Muscle of leg (tissue), 11 donors: Measurements from ENCODE around the gene CYFIP2. TPM values are rescaled to one million over a fixed set of nuclear protein-coding genes. Genes with fewer than 3 reads are reported as not detected.

Source experiments
- DNase-seq: peaks from one replicate; pipeline ENCODE4 v3.0.0; 2013
- H3K27ac ChIP-seq: one replicate; pipeline ENCODE4 v1.5.1; 2013; ENCODE audit warnings: mild to moderate bottlenecking, low read length, control low read depth
- H3K27me3 ChIP-seq: one replicate; pipeline ENCODE4 v1.6.1; 2013; ENCODE audit warnings: low read length; ENCODE audit not compliant: control insufficient read depth, insufficient read depth
- H3K36me3 ChIP-seq: one replicate; pipeline ENCODE4 v1.6.1; 2013; ENCODE audit warnings: low read length; ENCODE audit not compliant: control insufficient read depth, insufficient read depth
- H3K4me1 ChIP-seq: one replicate; pipeline ENCODE4 v1.6.1; 2013; ENCODE audit warnings: low read length; ENCODE audit not compliant: control insufficient read depth, insufficient read depth
- H3K4me3 ChIP-seq: one replicate; pipeline ENCODE4 v1.5.1; 2013; ENCODE audit warnings: low read length, control low read depth
- H3K9me3 ChIP-seq: replicated peaks from 2 replicates; pipeline ENCODE4 v1.6.1; 2013; ENCODE audit warnings: low read depth, low read length; ENCODE audit not compliant: control insufficient read depth
- WGBS: methylation state at CpG from one replicate; pipeline ENCODE4 v1.1.5; 2013; ENCODE audit warnings: missing lambda C conversion rate; ENCODE audit not compliant: insufficient coverage; 5-methylcytosine and 5-hydroxymethylcytosine counted together
- polyA plus RNA-seq, 8 donors: library from polyadenylated mRNA; unstranded; fragments of 120-200 nt; gene quantifications; one replicate each; pipeline versions ENCODE4 v1.2.1 to v1.2.3, GENCODE V29; 2013; ENCODE audit warnings: inconsistent platforms in 1 of 8, low replicate concordance in 1 of 8; ENCODE audit not compliant: insufficient read length in 8 of 8, insufficient read depth in 1 of 8
- total RNA-seq: library from RNA; stranded (reverse); fragments of 120-200 nt; gene quantifications from one replicate; pipeline ENCODE4 v1.2.4, GENCODE V29; 2013

Gene CYFIP2
- total and polyA plus RNA-seq, 9 donors: 3.0 to 7.8 (median 4.4) TPM

DNA sequence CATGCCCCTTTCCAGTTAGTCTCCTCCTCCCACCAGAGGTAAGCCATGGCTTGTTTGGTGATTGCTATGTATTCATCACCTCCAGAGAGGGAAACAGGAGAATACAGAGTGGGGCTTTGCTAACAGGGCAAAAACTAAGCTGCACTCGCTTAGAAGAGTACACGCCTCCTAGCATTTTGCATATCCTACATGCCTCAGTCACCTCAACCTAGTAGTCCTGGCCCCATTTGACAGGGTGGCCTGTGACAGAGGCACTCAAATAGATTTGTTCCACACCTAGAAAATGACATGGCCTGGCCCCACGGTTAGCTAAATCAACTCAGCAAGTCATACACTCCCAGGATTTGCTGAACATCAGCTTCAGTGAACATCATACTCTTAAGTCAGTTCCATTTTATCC is 90.7 kb downstream of the CYFIP2 start:
- DNase-seq: no peak
- 76% methylated on average over 3 of the region's 3 CpGs for WGBS
- Histone ChIP-seq H3K27ac (no peak overlapping the region), H3K36me3 (no peaks in the 10 kb centered on the region), H3K4me1 (no peaks in the 10 kb centered on the region), H3K27me3 (no peaks in the 10 kb centered on the region), H3K4me3 (no peak overlapping the region), H3K9me3 (no peaks in the 10 kb centered on the region)

DNA sequence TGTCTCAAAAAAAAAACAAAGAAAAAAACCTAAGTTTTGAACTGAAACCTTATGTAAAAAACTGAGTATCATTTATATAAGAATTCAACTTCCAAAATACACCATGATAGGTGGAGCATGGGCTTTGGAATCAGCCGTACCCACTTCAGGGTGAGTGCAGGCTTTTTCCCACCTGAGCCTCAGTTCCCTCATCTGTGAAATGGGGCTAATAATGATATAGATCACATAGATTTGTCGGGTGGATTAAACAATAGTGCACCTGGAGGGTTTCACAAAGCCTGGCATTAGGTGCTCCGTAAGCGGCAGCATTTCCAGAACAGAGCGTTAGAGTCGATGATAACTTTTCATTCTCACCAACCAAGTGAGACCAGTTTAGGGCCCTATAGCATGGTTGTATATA is 91.9 kb downstream of the CYFIP2 start:
- Histone ChIP-seq H3K27ac (no peak overlapping the region), H3K36me3 (no peaks in the 10 kb centered on the region), H3K9me3 (no peaks in the 10 kb centered on the region), H3K27me3 (no peaks in the 10 kb centered on the region), H3K4me3 (no peak overlapping the region), H3K4me1 (no peaks in the 10 kb centered on the region)
- no CpG with 5 or more reads among the region's 6 CpGs for WGBS
- DNase-seq: no peak

DNA sequence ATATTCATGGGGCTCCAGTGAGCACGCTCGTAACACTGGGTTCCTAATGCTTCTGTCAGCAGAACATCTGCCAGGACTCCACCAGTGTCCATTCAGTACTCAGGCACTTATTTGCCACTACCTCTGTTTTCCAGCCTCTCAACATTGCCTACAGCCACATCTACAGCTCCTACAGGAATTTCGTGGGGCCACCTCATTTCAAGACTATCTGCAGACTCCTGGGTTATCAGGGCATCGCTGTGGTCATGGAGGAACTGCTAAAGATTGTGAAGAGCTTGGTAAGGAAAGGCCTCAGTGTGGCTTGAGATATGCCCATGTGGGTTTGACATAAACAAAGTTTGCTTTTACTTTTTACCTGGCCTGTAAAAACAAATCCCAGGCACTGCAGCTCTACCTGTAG is 92.9 kb downstream of the CYFIP2 start:
- no peak overlapping the region for H3K4me3 ChIP-seq
- H3K4me1 ChIP-seq: no peaks in the 10 kb centered on the region
- no peaks in the 10 kb centered on the region for H3K36me3 ChIP-seq
- no peaks in the 10 kb centered on the region for H3K9me3 ChIP-seq
- no peak for DNase-seq
- no peak overlapping the region for H3K27ac ChIP-seq
- no peaks in the 10 kb centered on the region for H3K27me3 ChIP-seq
- WGBS: 100% methylated on average over 3 of the region's 4 CpGs

DNA sequence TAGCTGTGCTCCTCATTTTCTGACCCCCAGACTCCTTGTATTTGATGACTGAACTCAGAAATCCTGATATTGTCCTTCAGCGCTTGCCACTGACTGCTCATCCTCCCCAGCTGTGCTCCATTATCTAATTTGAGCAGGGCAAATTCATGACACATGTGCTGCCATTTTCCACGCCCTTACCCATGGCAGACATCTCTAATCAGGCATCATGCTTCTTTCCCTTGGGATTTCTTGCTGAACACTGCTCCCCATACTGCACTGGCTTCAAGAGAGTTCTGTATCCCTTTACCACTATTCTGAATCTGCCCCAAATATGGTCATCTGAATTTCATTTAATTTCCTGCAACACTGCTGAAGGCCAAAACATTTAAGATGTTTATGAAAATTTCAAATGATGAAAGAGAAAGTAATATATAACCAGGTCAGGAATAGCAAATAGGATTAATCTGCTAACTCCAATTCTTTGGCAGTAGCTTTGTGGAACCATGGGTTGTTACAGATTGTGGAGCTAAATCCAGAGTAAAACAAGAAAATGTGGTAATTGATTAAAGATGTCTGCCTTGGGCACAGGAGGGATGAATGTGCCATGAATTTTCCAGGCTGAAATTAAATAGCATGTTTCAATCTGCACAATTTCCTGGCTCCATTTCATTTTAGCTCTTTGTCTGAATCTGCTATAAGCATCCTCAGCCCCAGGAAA is 93.6 kb downstream of the CYFIP2 start:
- Histone ChIP-seq H3K27me3 (no peaks in the 10 kb centered on the region), H3K36me3 (no peaks in the 10 kb centered on the region), H3K4me1 (no peaks in the 10 kb centered on the region), H3K27ac (no peak overlapping the region), H3K4me3 (no peak overlapping the region), H3K9me3 (no peaks in the 10 kb centered on the region)
- WGBS: 87% methylated on average over 2 of the region's 2 CpGs
- DNase-seq: no peak

DNA sequence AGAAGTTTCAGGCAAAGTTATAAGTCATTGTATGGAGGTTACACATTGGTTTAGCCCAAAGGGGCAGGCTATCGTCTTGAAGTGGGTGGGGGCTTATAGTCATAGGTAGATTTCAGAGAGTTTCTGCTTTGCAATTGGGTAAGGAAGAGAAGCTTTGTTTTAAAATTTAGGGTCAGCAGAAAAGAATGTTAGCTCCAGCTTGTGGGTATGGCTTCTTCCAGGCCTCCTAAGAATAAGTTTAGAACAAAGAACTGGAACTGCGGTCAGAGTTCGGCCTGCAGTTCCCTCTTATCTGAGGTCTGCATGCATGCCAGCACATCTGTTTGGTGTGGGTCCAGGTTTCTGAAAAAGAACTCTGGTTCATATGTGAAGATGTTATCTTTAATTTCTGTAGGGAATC is 96.1 kb downstream of the CYFIP2 start:
- peaks cover 3% of the 10 kb centered on the region for H3K4me1 ChIP-seq
- no peak overlapping the region for H3K4me3 ChIP-seq
- WGBS: 40% methylated on average over 1 of the region's 3 CpGs
- peak; percentile 68 for DNase-seq
- H3K9me3 ChIP-seq: no peaks in the 10 kb centered on the region
- no peaks in the 10 kb centered on the region for H3K36me3 ChIP-seq
- no peak overlapping the region for H3K27ac ChIP-seq
- H3K27me3 ChIP-seq: no peaks in the 10 kb centered on the region

DNA sequence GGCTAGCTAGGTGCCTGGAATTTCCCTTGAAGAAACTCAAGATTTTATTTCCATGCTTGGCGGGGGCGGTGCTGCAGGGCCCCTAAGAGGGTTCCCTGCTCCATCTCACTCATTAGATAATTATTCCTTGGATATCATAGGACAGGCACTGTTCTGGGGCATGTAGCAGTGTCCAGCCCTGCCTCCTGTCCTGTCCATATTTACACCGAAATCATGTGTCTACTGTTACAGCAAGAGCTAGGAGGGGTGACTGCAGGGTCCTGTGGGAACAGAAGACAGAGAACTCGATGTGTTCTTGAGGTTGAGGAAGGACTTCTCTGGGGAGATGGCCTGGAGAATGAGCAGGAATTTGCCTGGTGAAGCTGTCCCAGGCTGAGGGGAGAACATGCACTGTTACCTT is 96.6 kb downstream of the CYFIP2 start:
- no peak overlapping the region for H3K27ac ChIP-seq
- WGBS: 38% methylated on average over 1 of the region's 4 CpGs
- H3K36me3 ChIP-seq: no peaks in the 10 kb centered on the region
- H3K4me1 ChIP-seq: peaks cover 4% of the 10 kb centered on the region
- no peaks in the 10 kb centered on the region for H3K27me3 ChIP-seq
- H3K9me3 ChIP-seq: no peaks in the 10 kb centered on the region
- H3K4me3 ChIP-seq: no peak overlapping the region
- DNase-seq: no peak

DNA sequence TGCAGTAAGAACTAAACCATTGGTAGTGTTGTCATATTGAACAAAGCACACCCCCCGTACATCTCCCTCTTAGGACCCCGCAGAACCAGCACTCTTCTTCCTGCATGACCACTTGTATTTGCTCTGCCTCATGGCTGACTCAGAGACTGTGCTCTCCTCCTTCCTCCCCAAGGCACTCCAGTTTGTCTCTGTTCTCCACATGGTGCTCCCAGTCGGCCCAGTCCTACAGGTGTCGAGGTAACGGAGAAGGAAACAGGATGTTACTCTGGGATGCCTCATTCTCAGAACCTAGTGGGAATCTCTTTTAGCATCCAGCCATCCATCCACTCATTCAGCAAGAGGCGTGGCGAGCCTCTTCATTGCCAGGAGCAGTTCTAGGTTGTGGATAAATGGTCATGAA is 97.1 kb downstream of the CYFIP2 start:
- Histone ChIP-seq H3K27me3 (no peaks in the 10 kb centered on the region), H3K27ac (no peak overlapping the region), H3K4me1 (peaks cover 4% of the 10 kb centered on the region), H3K9me3 (no peaks in the 10 kb centered on the region), H3K4me3 (no peak overlapping the region), H3K36me3 (no peaks in the 10 kb centered on the region)
- 80% methylated on average over 5 of the region's 7 CpGs for WGBS
- DNase-seq: no peak

DNA sequence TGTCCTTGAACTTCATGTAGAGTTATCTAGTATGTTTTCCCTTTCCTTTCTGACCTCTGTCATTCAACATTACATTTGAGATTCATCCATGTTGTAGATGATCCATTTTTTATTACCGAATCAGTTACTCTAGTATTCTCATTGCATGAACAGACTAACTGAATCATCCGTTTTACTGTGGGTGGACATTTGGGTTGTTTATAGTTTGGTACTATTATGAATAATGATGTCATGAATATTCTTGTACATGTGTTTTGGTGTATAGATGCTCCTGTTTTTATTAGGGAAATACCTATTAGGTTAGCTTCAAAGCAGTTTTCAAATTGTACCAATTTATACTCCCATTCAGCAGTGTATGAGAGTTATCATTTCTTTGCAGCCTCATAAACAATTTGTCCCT is 99.8 kb downstream of the CYFIP2 start:
- DNase-seq: no peak
- Histone ChIP-seq H3K9me3 (no peaks in the 10 kb centered on the region), H3K36me3 (no peaks in the 10 kb centered on the region), H3K4me3 (no peak overlapping the region), H3K27me3 (no peaks in the 10 kb centered on the region), H3K27ac (no peak overlapping the region), H3K4me1 (peaks cover 4% of the 10 kb centered on the region)
- WGBS: no CpG with 5 or more reads among the region's 2 CpGs

DNA sequence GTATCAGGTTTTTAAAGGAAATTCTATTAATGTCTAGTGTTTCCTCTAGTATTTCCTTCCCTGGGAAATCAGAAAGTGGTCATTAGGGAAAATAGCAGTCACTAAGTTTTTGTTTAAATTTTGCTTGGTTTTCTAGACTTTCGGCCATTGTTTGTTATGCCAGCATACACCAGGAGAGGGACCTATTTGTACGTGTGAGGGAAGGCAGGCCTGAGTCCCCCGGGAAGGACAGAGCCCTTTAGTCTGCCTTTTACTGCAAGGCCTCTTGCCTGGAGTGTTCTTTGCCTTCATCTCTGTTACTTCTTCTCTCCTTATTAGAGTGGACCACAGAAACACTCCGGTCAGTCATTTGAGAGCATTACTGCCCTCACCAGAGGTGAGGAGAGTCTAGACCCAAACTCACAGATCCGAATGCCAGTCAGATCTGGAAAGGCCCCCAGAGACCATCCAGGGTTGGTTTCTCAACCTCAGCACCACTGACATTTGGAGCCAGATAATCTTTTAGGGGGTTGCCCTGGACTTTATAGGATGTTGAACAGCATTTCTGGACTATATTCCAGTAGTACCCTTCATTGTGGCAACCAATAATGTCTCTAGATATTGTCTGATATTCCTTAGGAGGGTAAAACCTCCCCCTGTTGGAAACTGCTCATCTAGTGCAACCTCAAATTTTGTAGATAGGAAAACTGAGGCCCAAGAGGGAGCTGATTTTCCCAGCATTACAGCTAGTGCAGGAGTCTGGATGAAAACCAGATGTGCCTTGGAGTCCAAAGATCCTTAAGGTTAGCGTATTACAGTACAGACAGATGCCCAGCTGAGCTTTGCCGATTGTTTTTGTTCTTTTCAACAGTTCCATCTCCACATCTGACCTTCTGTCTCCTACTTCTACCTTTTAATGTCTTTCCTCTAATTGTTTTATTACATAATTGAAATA is 101.1 kb downstream of the CYFIP2 start:
- H3K9me3 ChIP-seq: no peaks in the 10 kb centered on the region
- no peak overlapping the region for H3K4me3 ChIP-seq
- WGBS: 26% methylated on average over 4 of the region's 7 CpGs
- H3K4me1 ChIP-seq: peaks cover 8% of the 10 kb centered on the region
- DNase-seq: peak; percentile 66
- H3K36me3 ChIP-seq: no peaks in the 10 kb centered on the region
- H3K27ac ChIP-seq: no peak overlapping the region
- no peaks in the 10 kb centered on the region for H3K27me3 ChIP-seq

DNA sequence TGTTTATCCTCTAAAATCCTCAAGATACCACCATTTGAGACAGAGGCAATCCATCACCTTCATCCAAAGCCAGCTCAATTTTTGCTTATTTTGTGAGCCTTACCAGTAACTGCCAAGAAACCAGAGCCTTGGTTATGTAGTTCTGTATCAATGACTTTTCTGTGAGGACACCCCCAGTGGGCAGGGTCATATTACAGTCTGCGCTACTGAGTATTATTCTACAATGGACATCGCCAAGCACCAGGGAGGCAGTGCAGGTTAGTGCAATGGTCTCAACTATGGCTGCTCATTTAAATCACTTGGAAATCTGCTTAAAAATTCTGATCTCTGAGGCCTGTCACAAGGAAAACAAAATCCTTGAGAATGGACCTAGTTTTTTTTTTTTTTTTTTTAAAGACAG is 103.6 kb downstream of the CYFIP2 start:
- no peak for DNase-seq
- Histone ChIP-seq H3K4me1 (peaks cover 11% of the 10 kb centered on the region), H3K27ac (no peak overlapping the region), H3K4me3 (no peak overlapping the region), H3K36me3 (no peaks in the 10 kb centered on the region), H3K9me3 (no peaks in the 10 kb centered on the region), H3K27me3 (no peaks in the 10 kb centered on the region)
- 96% methylated on average over 2 of the region's 2 CpGs for WGBS
